ENCODE measurements around the gene IRF2BP2.

Gene IRF2BP2

DNA sequence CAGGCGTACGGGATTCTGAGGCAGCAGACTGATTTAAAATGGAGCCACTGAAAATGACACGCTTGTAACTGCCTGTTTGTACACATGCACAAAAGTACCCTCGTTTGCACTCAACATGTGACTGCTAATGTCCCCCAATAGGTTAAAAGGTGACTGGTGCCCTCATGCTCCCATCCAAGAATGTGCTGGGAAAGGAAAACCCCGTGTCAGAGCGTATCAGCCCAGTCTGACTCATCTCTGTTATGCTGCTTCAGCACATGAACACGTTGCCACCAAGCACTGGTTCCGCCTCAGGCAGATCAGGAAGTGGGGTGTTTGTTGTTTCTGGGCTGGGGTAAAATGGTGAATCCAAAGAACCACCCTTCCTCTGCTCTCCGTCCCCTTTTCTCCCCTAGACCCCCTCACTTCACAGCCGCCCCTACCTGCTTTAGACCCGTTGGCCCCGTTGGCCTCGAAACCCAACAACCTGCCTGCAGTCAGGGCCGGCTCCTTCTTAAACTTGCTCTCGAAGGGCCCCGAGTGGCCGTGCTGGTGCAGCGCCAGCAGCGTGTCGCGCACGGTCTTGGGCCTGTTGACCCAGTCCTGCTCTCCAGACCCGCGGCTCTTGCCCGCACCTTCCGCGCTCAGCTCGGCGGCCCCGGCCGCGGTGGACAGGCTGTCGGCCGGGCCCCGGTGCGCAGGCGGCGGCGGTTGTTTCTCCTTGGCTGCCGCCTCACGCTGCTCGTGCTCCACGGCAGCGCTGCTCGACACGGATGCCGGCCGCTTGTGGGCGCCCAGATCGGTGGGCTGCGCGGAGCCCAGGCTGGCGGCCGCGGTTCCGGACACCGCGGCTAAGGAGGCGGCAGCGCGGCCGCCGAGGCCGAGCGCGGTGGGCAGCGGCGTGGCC, 1.7 kb downstream of the IRF2BP2 start:
- Histone ChIP-seq H3K27ac (ENCODE audit: low read depth, low read length) (peak overlapping the region; percentile 99), H3K4me3 (ENCODE audit: low read depth in 1 of 2, low read length in 2 of 2) (peak overlapping the region; percentile 92 to 94), H3K27me3 (ENCODE audit: control insufficient read depth in 1 of 2, insufficient read depth in 2 of 2, low read length in 2 of 2) (no peaks in the 10 kb centered on the region), H3K9ac (ENCODE audit: low read depth in 1 of 2, low read length in 2 of 2) (peak overlapping the region; percentile 98 to 99), H3K36me3 (ENCODE audit: control insufficient read depth in 1 of 2, insufficient read depth in 2 of 2, low read length in 2 of 2) (peaks cover 26 to 33% of the 10 kb centered on the region in 2 donors), H3K9me3 (ENCODE audit: control insufficient read depth in 1 of 2, low read length in 2 of 2) (no peaks in the 10 kb centered on the region), H3K4me1 (ENCODE audit: control insufficient read depth in 1 of 2, insufficient read depth in 2 of 2, low read length in 2 of 2) (peaks cover 27 to 36% of the 10 kb centered on the region in 2 donors)

DNA sequence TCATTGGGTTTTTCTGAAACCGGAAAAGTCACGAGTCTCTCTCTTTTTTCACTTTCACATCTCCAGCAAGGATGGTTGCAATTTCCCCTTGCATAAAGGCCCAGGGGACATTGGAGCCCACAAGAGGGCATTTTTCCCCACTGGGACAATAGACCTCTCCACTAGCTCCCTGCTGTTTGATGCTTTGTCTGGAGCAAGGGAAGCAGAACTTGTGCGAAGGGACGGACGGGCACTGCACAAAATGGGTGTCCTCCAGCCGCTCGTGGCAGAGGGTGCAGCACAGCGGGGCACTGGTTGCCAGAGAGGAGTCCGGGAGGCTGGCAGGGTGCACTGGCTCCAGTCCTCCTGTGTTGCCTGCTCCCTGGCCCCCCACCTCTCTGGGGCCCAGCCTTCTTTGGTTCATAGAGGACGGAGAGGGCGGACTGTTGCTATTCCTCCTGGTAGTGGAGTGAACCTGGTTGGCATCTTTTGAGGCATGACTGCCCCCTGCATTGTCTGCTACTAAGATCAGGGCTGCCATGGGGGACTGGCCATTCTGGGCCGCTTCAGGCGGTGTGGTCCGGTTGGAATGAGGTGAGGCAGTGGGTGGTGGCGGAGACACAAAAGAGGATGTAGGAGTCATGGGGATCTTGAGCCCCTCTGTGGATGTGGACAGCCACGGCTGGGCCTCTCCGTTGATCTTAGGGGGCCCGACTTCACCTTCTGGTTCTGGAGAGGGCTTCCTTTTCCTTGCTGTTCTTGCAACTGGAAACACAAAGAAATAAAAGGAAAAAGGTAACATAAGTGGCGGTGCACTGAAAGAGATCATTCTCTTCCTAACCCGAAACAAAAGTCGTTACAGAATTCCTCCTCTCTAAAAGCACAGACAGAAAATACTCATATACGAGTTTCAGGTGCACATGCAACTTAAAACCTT, 2.6 kb downstream of the IRF2BP2 start:
- Histone ChIP-seq H3K27ac (ENCODE audit: low read depth, low read length) (peak overlapping the region; percentile 99), H3K36me3 (ENCODE audit: control insufficient read depth in 1 of 2, insufficient read depth in 2 of 2, low read length in 2 of 2) (peaks cover 26 to 33% of the 10 kb centered on the region in 2 donors), H3K4me1 (ENCODE audit: control insufficient read depth in 1 of 2, insufficient read depth in 2 of 2, low read length in 2 of 2) (peaks cover 27 to 37% of the 10 kb centered on the region in 2 donors), H3K9ac (ENCODE audit: low read depth in 1 of 2, low read length in 2 of 2) (peak overlapping the region; percentile 98 to 99), H3K9me3 (ENCODE audit: control insufficient read depth in 1 of 2, low read length in 2 of 2) (no peaks in the 10 kb centered on the region), H3K27me3 (ENCODE audit: control insufficient read depth in 1 of 2, insufficient read depth in 2 of 2, low read length in 2 of 2) (no peaks in the 10 kb centered on the region), H3K4me3 (ENCODE audit: low read depth in 1 of 2, low read length in 2 of 2) (peak overlapping the region; percentile 92 to 94)

DNA sequence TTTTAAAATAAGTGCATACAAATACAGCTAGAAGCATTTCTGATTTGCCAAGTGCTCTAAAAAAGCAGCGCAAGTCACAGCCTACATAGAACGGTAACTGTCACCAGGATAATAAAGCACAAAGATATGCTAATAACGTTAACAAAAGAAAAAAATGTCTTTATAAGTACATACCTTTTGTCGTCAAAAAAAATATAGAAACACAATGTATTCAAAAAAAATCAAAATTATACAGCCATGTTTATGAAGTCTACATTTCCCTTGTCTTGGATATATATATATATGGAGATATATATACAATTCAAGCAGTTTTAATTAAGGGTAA, 3.2 kb downstream of the IRF2BP2 start:
- H3K27ac ChIP-seq (ENCODE audit: low read depth, low read length) = peak overlapping the region; percentile 99
- H3K4me1 ChIP-seq (ENCODE audit: control insufficient read depth in 1 of 2, insufficient read depth in 2 of 2, low read length in 2 of 2) = peaks cover 27 to 37% of the 10 kb centered on the region in 2 donors
- H3K9me3 ChIP-seq (ENCODE audit: control insufficient read depth in 1 of 2, low read length in 2 of 2) = no peaks in the 10 kb centered on the region
- peak overlapping the region; percentile 98 to 99 for H3K9ac ChIP-seq (ENCODE audit: low read depth in 1 of 2, low read length in 2 of 2)
- peak overlapping the region; percentile 92 to 94 for H3K4me3 ChIP-seq (ENCODE audit: low read depth in 1 of 2, low read length in 2 of 2)
- H3K27me3 ChIP-seq (ENCODE audit: control insufficient read depth in 1 of 2, insufficient read depth in 2 of 2, low read length in 2 of 2) = no peaks in the 10 kb centered on the region
- H3K36me3 ChIP-seq (ENCODE audit: control insufficient read depth in 1 of 2, insufficient read depth in 2 of 2, low read length in 2 of 2) = peaks cover 26 to 33% of the 10 kb centered on the region in 2 donors

DNA sequence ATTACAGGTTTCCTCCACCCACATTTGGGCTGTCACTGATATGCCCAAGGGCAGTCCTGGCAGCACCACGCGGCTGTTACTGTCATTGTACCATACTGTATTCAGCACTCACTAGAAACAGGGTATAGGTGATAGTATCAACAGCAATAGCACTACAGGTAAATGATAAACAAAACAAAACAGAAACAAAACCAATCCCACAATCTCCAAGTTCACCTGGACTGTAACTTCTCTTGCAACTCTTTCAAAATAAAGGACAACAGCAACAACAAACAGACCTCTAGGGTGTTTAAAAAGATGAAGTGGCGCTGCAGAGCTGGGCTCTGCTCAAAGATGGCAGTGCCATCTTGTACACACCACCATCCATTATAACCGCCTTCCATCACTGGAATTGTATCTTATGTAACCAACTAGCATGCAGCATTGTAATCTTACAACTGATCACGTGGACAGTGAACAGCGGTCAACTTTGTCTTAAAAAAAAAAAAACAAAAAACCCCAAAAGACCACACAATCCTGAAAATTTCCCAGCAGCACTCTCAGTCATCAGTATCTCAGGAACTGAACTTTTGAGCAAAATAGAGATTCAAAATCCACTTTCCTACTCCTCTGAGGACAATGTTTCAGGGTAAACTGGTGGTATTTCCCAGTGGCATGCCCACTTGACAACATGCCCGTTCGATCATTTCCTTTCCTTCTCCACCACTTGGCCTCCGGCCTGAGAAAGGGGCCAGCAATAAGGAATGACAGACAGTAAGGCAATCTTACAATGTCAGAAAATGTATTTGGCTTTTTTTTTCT, 3.8 kb downstream of the IRF2BP2 start:
- Histone ChIP-seq H3K9ac (ENCODE audit: low read depth in 1 of 2, low read length in 2 of 2) (peak overlapping the region; percentile 98 to 99), H3K27me3 (ENCODE audit: control insufficient read depth in 1 of 2, insufficient read depth in 2 of 2, low read length in 2 of 2) (no peaks in the 10 kb centered on the region), H3K27ac (ENCODE audit: low read depth, low read length) (peak overlapping the region; percentile 99), H3K36me3 (ENCODE audit: control insufficient read depth in 1 of 2, insufficient read depth in 2 of 2, low read length in 2 of 2) (peaks cover 26 to 33% of the 10 kb centered on the region in 2 donors), H3K4me1 (ENCODE audit: control insufficient read depth in 1 of 2, insufficient read depth in 2 of 2, low read length in 2 of 2) (peaks cover 28 to 37% of the 10 kb centered on the region in 2 donors), H3K9me3 (ENCODE audit: control insufficient read depth in 1 of 2, low read length in 2 of 2) (no peaks in the 10 kb centered on the region), H3K4me3 (ENCODE audit: low read depth in 1 of 2, low read length in 2 of 2) (peak overlapping the region; percentile 92 to 94)

DNA sequence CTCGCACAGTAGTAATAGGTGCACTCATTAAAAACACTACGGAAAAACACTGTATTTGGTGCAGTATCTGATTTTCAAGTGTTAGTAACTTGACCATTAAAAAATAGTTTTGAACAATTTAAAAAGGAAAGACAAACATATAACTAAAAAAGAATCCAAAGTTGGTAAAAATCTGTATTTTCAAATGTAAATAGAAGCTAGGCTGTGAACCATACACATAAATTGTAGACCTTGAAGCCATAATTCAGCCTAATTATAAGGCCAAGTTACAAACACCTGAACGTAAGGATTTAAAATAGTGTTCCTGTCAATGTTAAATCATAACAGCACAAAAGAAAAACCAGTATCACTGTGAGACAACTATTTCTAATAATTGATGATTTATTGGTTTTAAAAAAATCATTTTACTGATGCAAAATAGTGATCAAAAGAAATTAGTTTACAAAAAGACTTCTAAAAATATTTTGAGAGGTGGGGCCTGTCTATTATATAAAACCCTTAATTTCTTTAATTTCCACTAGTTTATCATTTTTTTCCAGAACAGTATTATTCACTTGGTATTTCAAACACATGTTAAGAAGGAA, 4.5 kb downstream of the IRF2BP2 start:
- H3K27ac ChIP-seq (ENCODE audit: low read depth, low read length) = peak overlapping the region; percentile 99
- H3K27me3 ChIP-seq (ENCODE audit: control insufficient read depth in 1 of 2, insufficient read depth in 2 of 2, low read length in 2 of 2) = no peaks in the 10 kb centered on the region
- peaks cover 26 to 33% of the 10 kb centered on the region in 2 donors for H3K36me3 ChIP-seq (ENCODE audit: control insufficient read depth in 1 of 2, insufficient read depth in 2 of 2, low read length in 2 of 2)
- peak overlapping the region; percentile 98 to 99 for H3K9ac ChIP-seq (ENCODE audit: low read depth in 1 of 2, low read length in 2 of 2)
- peak overlapping the region; percentile 92 to 94 for H3K4me3 ChIP-seq (ENCODE audit: low read depth in 1 of 2, low read length in 2 of 2)
- no peaks in the 10 kb centered on the region for H3K9me3 ChIP-seq (ENCODE audit: control insufficient read depth in 1 of 2, low read length in 2 of 2)
- peaks cover 34 to 43% of the 10 kb centered on the region in 2 donors for H3K4me1 ChIP-seq (ENCODE audit: control insufficient read depth in 1 of 2, insufficient read depth in 2 of 2, low read length in 2 of 2)

DNA sequence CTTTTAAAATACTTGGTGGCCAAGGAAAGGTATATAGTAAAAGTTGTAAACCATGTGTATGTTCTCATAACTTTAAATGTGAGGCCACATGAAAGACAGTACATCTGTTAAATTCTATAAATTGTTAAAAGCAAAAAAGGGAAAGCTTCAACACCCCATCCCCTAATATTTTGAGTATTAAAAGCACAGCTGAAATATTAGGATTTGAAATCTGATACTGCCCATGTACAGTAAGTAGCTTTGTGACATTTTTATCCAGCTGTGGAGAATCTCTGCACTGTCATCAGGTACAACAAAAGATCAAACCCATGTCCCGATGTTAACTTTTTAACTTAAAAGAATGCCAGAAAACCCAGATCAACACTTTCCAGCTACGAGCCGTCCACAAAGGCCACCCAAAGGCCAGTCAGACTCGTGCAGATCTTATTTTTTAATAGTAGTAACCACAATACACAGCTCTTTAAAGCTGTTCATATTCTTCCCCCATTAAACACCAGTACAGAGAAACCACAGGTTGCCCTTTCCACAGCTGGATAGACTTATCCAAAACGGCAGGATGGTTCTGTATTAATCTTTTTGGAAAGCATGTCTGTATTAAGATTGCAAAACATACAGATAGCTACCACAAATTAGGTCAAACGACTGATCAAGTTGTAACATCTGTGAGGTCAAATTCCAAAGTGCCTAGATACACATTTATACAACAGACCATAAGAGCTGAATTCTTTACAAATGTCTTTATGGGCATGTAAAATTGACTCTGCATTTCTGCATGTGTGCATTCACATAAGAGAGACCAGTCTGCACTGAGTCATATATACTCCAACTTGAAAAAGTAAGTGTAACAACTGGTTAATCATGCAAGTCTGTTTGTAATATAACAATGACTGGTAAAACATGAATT, 5.2 kb downstream of the IRF2BP2 start:
- Histone ChIP-seq H3K4me1 (ENCODE audit: control insufficient read depth in 1 of 2, insufficient read depth in 2 of 2, low read length in 2 of 2) (peaks cover 35 to 45% of the 10 kb centered on the region in 2 donors), H3K36me3 (ENCODE audit: control insufficient read depth in 1 of 2, insufficient read depth in 2 of 2, low read length in 2 of 2) (peaks cover 26 to 33% of the 10 kb centered on the region in 2 donors), H3K9me3 (ENCODE audit: control insufficient read depth in 1 of 2, low read length in 2 of 2) (no peaks in the 10 kb centered on the region), H3K27ac (ENCODE audit: low read depth, low read length) (peak overlapping the region; percentile 99), H3K27me3 (ENCODE audit: control insufficient read depth in 1 of 2, insufficient read depth in 2 of 2, low read length in 2 of 2) (no peaks in the 10 kb centered on the region), H3K9ac (ENCODE audit: low read depth in 1 of 2, low read length in 2 of 2) (peak overlapping the region; percentile 98 to 99), H3K4me3 (ENCODE audit: low read depth in 1 of 2, low read length in 2 of 2) (peak overlapping the region; percentile 92 to 94)

DNA sequence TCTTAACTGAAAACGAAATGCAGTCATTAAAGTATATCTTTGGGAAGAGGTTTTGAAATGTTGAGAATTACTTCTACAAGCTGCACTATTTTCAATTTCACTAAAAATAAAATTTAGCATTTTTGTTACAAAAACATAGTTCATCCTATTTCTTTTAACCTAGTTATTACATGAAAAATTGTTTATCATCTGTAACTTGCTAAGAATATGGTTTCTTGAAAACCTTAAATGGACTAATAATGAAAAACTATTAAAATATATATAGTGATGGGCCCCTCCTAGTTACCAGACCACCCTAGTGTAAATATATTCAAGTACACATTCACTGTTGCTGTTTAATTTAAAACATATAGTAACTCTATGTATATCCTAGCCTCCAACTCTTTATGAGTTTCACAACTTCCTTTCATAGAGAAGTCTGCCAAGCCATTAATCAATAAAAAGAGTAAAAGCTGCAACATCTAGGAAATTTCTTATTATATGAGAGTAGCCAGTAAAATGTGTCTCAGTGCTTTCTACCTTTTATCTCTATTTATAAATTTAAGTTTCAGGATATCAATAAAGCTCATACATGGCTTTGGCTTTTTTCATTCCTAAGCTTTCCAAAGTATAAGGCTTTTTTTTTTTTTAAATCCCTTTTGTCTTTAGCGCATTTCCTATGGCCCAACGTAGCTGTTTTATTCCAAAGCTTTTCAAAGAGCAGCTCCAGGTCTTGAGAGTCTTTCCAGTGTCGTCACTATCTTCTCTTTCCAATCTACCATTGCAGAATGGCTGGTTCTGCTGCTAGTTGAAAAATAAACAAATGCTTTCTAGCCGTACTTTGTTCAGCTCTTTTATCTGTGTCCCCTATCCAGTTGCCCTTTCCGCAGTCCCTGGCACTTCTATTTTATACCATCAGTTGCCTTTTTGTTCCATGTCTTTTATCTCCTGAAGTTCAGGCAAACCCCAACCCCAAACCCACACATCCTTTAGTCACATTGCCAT, 6.5 kb downstream of the IRF2BP2 start:
- Histone ChIP-seq H3K27me3 (ENCODE audit: control insufficient read depth in 1 of 2, insufficient read depth in 2 of 2, low read length in 2 of 2) (no peaks in the 10 kb centered on the region), H3K4me3 (ENCODE audit: low read depth in 1 of 2, low read length in 2 of 2) (peak overlapping the region; percentile 92 to 94), H3K36me3 (ENCODE audit: control insufficient read depth in 1 of 2, insufficient read depth in 2 of 2, low read length in 2 of 2) (peaks cover 26 to 33% of the 10 kb centered on the region in 2 donors), H3K9me3 (ENCODE audit: control insufficient read depth in 1 of 2, low read length in 2 of 2) (no peaks in the 10 kb centered on the region), H3K9ac (ENCODE audit: low read depth in 1 of 2, low read length in 2 of 2) (peak overlapping the region; percentile 98 to 99), H3K27ac (ENCODE audit: low read depth, low read length) (peak overlapping the region; percentile 99), H3K4me1 (ENCODE audit: control insufficient read depth in 1 of 2, insufficient read depth in 2 of 2, low read length in 2 of 2) (peaks cover 45 to 53% of the 10 kb centered on the region in 2 donors)
